NOMO-1 treated with dmso at 0.1 percent for 144 hours (cell line): Measurements from ENCODE around the gene IPO13.
A peak's percentile ranks its signal among the peaks of the same experiment; 100 is the strongest.

Experiments
- DNase-seq: peaks from one replicate; lab custom pipeline; 2025; ENCODE audit not compliant: unreplicated experiment; lab: John Stamatoyannopoulos, UW

The IPO13 gene, protein sequence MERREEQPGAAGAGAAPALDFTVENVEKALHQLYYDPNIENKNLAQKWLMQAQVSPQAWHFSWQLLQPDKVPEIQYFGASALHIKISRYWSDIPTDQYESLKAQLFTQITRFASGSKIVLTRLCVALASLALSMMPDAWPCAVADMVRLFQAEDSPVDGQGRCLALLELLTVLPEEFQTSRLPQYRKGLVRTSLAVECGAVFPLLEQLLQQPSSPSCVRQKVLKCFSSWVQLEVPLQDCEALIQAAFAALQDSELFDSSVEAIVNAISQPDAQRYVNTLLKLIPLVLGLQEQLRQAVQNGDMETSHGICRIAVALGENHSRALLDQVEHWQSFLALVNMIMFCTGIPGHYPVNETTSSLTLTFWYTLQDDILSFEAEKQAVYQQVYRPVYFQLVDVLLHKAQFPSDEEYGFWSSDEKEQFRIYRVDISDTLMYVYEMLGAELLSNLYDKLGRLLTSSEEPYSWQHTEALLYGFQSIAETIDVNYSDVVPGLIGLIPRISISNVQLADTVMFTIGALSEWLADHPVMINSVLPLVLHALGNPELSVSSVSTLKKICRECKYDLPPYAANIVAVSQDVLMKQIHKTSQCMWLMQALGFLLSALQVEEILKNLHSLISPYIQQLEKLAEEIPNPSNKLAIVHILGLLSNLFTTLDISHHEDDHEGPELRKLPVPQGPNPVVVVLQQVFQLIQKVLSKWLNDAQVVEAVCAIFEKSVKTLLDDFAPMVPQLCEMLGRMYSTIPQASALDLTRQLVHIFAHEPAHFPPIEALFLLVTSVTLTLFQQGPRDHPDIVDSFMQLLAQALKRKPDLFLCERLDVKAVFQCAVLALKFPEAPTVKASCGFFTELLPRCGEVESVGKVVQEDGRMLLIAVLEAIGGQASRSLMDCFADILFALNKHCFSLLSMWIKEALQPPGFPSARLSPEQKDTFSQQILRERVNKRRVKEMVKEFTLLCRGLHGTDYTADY

GRCh38 chr1:43946236-43947060 lies at the start of gene IPO13:
Gene IPO13 (plus strand): TSS chr1:43946950. CDS start chr1:43947601, 651 bp downstream.
- peak; percentile 98 for DNase-seq

DNA sequence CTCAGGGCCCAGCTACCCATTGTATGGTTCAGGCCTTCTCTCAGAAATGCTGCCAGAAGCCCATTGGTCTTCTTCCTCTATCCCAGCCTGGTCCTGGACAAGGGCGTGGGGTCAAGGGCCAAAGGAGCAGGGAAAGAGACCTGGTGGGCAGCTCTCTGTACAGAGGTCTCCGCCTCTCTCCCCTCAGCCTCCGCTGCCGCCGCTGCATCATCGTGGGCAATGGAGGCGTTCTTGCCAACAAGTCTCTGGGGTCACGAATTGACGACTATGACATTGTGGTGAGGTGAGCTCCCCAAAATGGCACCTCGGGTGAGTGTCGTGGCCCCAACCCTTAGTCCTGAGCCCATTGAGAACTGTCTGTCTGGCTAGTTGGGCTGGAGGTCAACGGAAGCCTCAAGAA lies 47.8 kb upstream of the IPO13 start:
- DNase-seq = no peak

- DNase-seq = no peak
Measured at GRCh38 chr1:43900386-43900785, 46.4 kb upstream of the IPO13 start.

GRCh38 chr1:43901196-43901961 lies 45.4 kb upstream of the IPO13 start:
- no peak for DNase-seq

GRCh38 chr1:43902058-43902831 lies 44.5 kb upstream of the IPO13 start:
- DNase-seq = no peak

GRCh38 chr1:43904660-43905551 lies 41.8 kb upstream of the IPO13 start:
- no peak for DNase-seq

- DNase-seq = no peak
Measured at GRCh38 chr1:43908226-43908625, 38.5 kb upstream of the IPO13 start.

DNA sequence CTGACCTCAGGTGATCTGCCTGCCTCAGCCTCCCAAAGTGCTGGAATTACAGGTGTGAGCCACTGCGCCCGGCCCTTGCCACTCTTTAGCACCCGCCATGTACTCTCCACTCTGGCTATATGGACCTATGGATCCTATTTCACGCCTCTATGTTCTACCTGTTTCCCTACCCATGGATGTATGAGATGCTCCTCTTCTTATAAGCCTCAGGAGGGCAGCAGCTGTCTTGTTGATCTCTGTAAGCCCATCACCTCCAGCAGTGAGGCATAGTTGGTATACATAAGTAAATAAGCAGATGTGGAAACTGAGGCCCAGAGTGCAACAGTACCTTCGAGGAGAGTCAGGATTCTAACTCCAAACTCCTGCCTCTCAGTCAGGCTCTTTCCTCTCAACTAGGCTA lies 37.9 kb upstream of the IPO13 start:
- no peak for DNase-seq

DNA sequence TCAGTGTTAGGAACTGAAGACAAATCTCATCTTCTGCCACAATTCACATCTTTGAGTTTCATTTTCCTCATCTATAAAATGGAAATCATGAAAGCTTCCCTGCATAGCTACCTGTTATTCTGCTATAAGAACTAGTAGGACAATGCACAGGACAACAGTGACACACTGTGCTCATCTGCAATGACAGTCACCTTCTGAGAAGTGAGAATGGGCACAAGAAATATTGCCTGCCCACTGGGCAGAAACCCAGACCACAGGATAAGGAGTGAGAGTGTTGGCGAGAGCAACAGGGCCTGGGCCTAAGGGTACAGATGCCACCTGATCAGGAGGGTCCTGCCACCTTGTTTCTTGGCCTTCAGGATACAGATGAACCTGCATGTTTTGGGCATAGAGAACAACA lies 36.4 kb upstream of the IPO13 start:
- DNase-seq = no peak

GRCh38 chr1:43912607-43913006 lies 34.1 kb upstream of the IPO13 start:
- DNase-seq = no peak

GRCh38 chr1:43913051-43913501 lies 33.7 kb upstream of the IPO13 start:
- no peak for DNase-seq

DNA sequence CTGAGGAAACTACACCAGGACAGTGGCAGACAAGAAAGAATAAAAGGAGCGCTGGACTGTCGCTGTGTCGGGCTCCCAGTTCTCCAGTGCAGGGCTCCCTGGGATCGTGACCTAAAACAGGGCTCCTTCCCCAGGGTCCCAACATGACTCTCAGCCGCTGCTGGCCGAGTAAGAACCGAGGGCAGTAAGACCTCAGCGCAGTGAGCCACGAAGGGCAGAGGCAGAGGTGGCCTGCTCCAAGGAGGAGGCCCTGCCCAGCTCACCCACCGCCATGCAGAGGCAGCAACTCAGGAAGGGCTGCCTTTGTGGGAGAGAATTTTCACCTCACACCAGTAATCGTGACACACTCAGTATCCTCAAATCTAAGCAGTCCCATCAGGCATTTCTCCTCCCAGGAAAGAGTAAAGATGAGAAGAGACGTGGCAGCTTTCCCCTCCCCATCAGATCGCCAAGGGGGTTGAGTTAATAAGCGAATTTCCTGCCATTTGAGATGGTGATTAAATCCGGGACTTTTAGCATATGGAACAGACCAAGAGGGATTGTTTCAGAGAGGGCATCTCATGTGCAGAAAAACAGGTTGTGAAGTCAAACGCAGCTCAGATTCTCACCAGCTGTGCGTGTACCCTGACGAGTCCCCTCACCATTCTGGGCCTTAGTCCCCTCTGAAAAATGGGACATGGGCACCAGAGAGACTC lies 32.9 kb upstream of the IPO13 start:
- no peak for DNase-seq

DNA sequence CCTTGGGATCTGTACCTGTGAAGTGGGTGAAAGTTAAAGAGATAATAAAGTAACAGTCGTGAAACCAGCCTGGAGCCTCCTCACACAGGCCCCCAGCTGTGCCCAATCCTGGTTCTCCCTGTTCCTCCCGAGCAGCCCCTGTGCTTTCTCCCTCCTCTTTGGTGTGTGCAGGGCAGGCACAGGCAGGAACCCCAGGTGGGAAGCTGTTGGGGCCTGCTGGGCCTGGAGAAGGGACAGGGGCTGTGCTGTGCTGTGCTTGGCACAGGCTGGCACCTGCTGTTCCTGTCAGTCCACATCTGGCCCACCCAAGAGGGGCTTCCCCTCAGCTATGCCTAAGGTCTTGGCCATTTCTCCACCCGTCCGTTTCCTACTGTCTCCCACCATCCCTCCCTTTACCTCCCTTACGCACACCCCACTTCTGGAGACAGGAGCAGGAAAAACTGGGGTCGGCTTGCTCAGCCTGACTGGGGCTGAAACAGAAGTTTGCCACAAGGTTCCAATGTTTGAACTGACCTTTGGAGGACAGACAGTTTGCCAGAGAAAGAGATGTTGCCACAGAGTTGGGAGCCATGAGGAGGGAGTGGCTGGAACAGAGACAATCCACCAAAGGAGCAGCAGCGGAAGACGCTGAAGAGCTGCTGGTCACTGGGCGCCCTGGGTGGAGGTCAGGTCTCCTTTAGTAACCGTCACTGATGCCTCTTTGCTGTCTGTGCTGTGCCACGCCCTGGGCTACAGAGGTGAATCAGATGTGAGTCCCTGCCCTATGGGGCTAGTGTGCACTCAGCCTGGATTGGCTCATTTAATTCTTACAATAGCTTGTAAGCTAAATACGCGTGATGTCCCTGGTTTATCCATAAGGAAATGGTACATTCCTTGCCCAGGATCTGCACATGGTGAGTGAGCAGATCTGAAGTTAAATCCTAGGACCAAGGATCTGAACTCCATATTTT lies 31.9 kb upstream of the IPO13 start:
- DNase-seq = no peak

- no peak for DNase-seq
Measured at GRCh38 chr1:43919906-43920305, 26.8 kb upstream of the IPO13 start.

GRCh38 chr1:43921022-43921421 lies 25.7 kb upstream of the IPO13 start:
- DNase-seq = no peak

GRCh38 chr1:43924516-43924915 lies 22.2 kb upstream of the IPO13 start:
- DNase-seq = no peak

DNA sequence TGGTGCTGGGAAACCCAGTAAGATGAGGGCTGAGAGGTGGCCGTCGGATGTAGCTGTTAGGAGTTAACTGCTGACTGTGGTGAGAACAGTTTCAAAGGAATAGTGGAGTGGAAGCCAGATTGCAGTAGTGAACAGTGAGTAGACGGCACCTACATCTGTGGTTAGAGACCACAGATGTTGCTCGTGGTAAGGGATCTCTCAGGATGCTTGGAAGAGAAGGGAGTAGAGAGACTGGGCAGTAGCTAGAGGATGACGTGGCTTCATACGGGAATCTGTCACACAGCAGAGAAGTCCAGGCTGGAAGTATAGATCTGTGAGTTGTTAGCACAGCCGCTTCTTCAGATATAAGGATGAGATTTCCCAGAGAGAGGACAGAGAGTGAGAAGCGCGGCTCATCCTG lies 20.9 kb upstream of the IPO13 start:
- no peak for DNase-seq
